ENCODE measurements around the gene FGB. TPM values are rescaled to one million over a fixed set of nuclear protein-coding genes. Genes with fewer than 3 reads are reported as not detected.

The FGB gene
- total RNA-seq (2014; rRNA removed; shearing (Covaris generic)), result not detected in 2 replicates

- DNase-seq (ENCODE audit: low read depth), result no peak
Observed at GRCh38 chr4:154562697-154563254, at the start of gene FGB. Gene FGB, plus strand, starts transcription at chr4:154563011. Its CDS starts 8 bp downstream, at chr4:154563019.

- DNase-seq (ENCODE audit: low read depth), result no peak
Observed at GRCh38 chr4:154516318-154517029, 46.3 kb upstream of the FGB start.

GRCh38 chr4:154517591-154517990 is 45.2 kb upstream of the FGB start:
- no peak for DNase-seq (ENCODE audit: low read depth)

GRCh38 chr4:154519214-154519613 is 43.6 kb upstream of the FGB start:
- DNase-seq (ENCODE audit: low read depth), result no peak

- no peak for DNase-seq (ENCODE audit: low read depth)
Observed at GRCh38 chr4:154521607-154522006, 41.2 kb upstream of the FGB start.

- DNase-seq (ENCODE audit: low read depth), result no peak
Observed at GRCh38 chr4:154526151-154526550, 36.7 kb upstream of the FGB start.

GRCh38 chr4:154527308-154527707 is 35.5 kb upstream of the FGB start:
- DNase-seq (ENCODE audit: low read depth), result no peak

GRCh38 chr4:154528869-154529268 is 33.9 kb upstream of the FGB start:
- DNase-seq (ENCODE audit: low read depth), result no peak

GRCh38 chr4:154529728-154530519 is 32.9 kb upstream of the FGB start:
- no peak for DNase-seq (ENCODE audit: low read depth)

- DNase-seq (ENCODE audit: low read depth), result no peak
Observed at GRCh38 chr4:154534296-154534695, 28.5 kb upstream of the FGB start.

GRCh38 chr4:154542271-154542879 is 20.4 kb upstream of the FGB start:
- DNase-seq (ENCODE audit: low read depth), result no peak

GRCh38 chr4:154545689-154546088 is 17.1 kb upstream of the FGB start:
- DNase-seq (ENCODE audit: low read depth), result no peak

- DNase-seq (ENCODE audit: low read depth), result peak; percentile 92
Observed at GRCh38 chr4:154549894-154550790, 12.7 kb upstream of the FGB start, which contains the start of gene PLRG1. Gene PLRG1, minus strand, starts transcription at chr4:154550400. Its CDS starts 92 bp downstream, at chr4:154550308.

GRCh38 chr4:154551872-154552686 is 10.7 kb upstream of the FGB start:
- DNase-seq (ENCODE audit: low read depth), result peak; percentile 62

- no peak for DNase-seq (ENCODE audit: low read depth)
Observed at GRCh38 chr4:154559141-154559493, 3.7 kb upstream of the FGB start.

GRCh38 chr4:154559494-154560418 is 3.1 kb upstream of the FGB start:
- DNase-seq (ENCODE audit: low read depth), result peak; percentile 32

- no peak for DNase-seq (ENCODE audit: low read depth)
Observed at GRCh38 chr4:154560419-154560801, 2.4 kb upstream of the FGB start.

- peak; percentile 30 for DNase-seq (ENCODE audit: low read depth)
Observed at GRCh38 chr4:154560824-154561231, 2.0 kb upstream of the FGB start.

GRCh38 chr4:154564311-154564710 is 1.5 kb downstream of the FGB start:
- no peak for DNase-seq (ENCODE audit: low read depth)

All from Daoy (cell line).